SU-DHL-6 (cell line): ENCODE results near the gene ZNF300.

Experiments
- CTCF ChIP-seq: fragments of 200-600 bp; sonication (generic); IDR thresholded peaks from one replicate; pipeline ENCODE4 v1.5.1; 2017; ENCODE audit warnings: antibody characterized with exemption, mild to moderate bottlenecking, low read length, moderate library complexity; ENCODE audit not compliant: insufficient read depth, poor library complexity, severe bottlenecking
- EZH2phosphoT487 ChIP-seq: fragments of 200-600 bp; sonication (generic), shearing (Covaris generic); conservative IDR thresholded peaks from 2 replicates; pipeline ENCODE4 v1.6.1; 2018; ENCODE audit warnings: mild to moderate bottlenecking, antibody characterized with exemption, low read length, moderate library complexity, mixed read lengths

DNA sequence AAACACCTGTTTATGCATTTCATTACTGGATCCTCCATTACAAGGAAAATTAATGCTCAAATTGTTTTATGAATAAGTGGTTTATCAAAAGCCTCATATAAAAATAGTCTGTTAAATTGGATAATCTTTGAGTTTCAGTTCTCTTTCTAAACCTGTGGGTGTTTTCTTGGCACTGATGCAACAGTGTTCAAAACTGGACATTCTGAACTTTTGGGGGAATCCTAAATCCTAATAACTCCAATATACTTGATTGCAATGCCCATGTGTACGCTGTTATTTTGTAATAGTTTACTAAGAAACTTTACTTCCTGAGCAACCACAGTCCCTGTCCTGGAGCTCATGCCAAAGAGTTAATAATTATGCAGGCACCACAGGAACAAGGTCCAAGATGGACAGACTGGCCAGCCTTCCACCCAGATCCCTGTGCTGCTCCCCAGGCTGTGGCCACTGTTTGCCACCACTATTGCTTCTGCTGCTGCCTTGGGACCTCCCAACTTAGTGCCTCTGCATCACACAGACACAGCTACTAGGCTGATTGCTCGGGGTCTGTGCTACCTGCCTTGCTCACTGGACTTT is 44.4 kb downstream of the ZNF300 start:
- TF ChIP-seq EZH2phosphoT487 (no peak), CTCF (no peak)
